Nephron (organoid): ENCODE measurements around the gene EPG5.
A peak's percentile ranks its signal among the peaks of the same experiment; 100 is the strongest.

Experiments
- H3K27ac Mint-ChIP-seq, 3 experiments: 2 replicates each; pipeline ENCODE4 v1.8.0; 2020; ENCODE audit warnings: mixed read lengths in 3 of 3, mild to moderate bottlenecking in 2 of 3, moderate library complexity in 1 of 3
- H3K27me3 Mint-ChIP-seq: 2 replicates; pipeline ENCODE4 v1.8.0; 2021; ENCODE audit warnings: low read depth, mild to moderate bottlenecking, moderate library complexity, mixed read lengths
- H3K36me3 Mint-ChIP-seq: 2 replicates; pipeline ENCODE4 v1.8.0; 2020; ENCODE audit warnings: low read depth, mixed read lengths
- H3K4me1 Mint-ChIP-seq: 2 replicates; pipeline ENCODE4 v1.8.0; 2020; ENCODE audit warnings: mixed read lengths
- H3K4me3 Mint-ChIP-seq, 3 experiments: 2 replicates each; pipeline ENCODE4 v1.8.0; 2020; ENCODE audit warnings: mild to moderate bottlenecking in 3 of 3, mixed read lengths in 3 of 3, moderate library complexity in 2 of 3
- H3K9me3 Mint-ChIP-seq: 2 replicates; pipeline ENCODE4 v1.8.0; 2020; ENCODE audit warnings: mixed read lengths
- CTCF ChIP-seq, 3 experiments: fragments of 200-600 bp; sonication (generic); IDR thresholded peaks; one replicate each; pipeline ENCODE4 v1.5.0; 2021; ENCODE audit warnings: antibody characterized with exemption in 3 of 3; ENCODE audit not compliant: unreplicated experiment in 3 of 3

EPG5 gene

GRCh38 chr18:45926085-45926484, 41.0 kb downstream of the EPG5 start:
- Mint-ChIP-seq H3K27ac (no peak overlapping the region), H3K36me3 (peaks cover 62% of the 10 kb centered on the region), H3K4me1 (no peaks in the 10 kb centered on the region)

GRCh38 chr18:45923138-45923537, 44.0 kb downstream of the EPG5 start:
- Mint-ChIP-seq H3K9me3 (no peaks in the 10 kb centered on the region), H3K27ac (no peak overlapping the region), H3K4me1 (no peaks in the 10 kb centered on the region), H3K27me3 (no peaks in the 10 kb centered on the region), H3K36me3 (peaks cover 63% of the 10 kb centered on the region), H3K4me3 (no peak overlapping the region)
- TF ChIP-seq CTCF (IDR thresholded peaks at IDR 0.05; ENCODE audit: unreplicated experiment in 3 of 3) = no peak

More at GRCh38 chr18:45926085-45926484, 41.0 kb downstream of the EPG5 start:
- TF ChIP-seq CTCF (IDR thresholded peaks at IDR 0.05; ENCODE audit: unreplicated experiment in 3 of 3) = no peak
- Mint-ChIP-seq H3K9me3 (no peaks in the 10 kb centered on the region), H3K27me3 (no peaks in the 10 kb centered on the region), H3K4me3 (no peak overlapping the region)

GRCh38 chr18:45920367-45920766, 46.8 kb downstream of the EPG5 start:
- Mint-ChIP-seq H3K4me1 (no peaks in the 10 kb centered on the region), H3K36me3 (peaks cover 66% of the 10 kb centered on the region), H3K4me3 (no peak overlapping the region), H3K27ac (no peak overlapping the region), H3K27me3 (no peaks in the 10 kb centered on the region), H3K9me3 (no peaks in the 10 kb centered on the region)
- TF ChIP-seq CTCF (IDR thresholded peaks at IDR 0.05; ENCODE audit: unreplicated experiment in 3 of 3) = no peak

- Mint-ChIP-seq H3K4me1 (no peaks in the 10 kb centered on the region), H3K36me3 (peaks cover 67% of the 10 kb centered on the region), H3K27ac (no peak overlapping the region), H3K9me3 (no peaks in the 10 kb centered on the region), H3K4me3 (no peak overlapping the region), H3K27me3 (no peaks in the 10 kb centered on the region)
- no peak for TF ChIP-seq CTCF (IDR thresholded peaks at IDR 0.05; ENCODE audit: unreplicated experiment in 3 of 3)
Observed at GRCh38 chr18:45916302-45916701, 50.8 kb downstream of the EPG5 start.

- no peaks in the 10 kb centered on the region for H3K4me1 Mint-ChIP-seq
- no peaks in the 10 kb centered on the region for H3K27me3 Mint-ChIP-seq
- H3K36me3 Mint-ChIP-seq = peaks cover 68% of the 10 kb centered on the region
- TF ChIP-seq CTCF (IDR thresholded peaks at IDR 0.05; ENCODE audit: unreplicated experiment in 3 of 3) = no peak
- H3K4me3 Mint-ChIP-seq = no peak overlapping the region
- H3K27ac Mint-ChIP-seq = no peak overlapping the region
- H3K9me3 Mint-ChIP-seq = no peaks in the 10 kb centered on the region
Observed at GRCh38 chr18:45913276-45913675, 53.9 kb downstream of the EPG5 start.

GRCh38 chr18:45910405-45911023, 56.6 kb downstream of the EPG5 start:
- H3K4me3 Mint-ChIP-seq = no peak overlapping the region
- H3K36me3 Mint-ChIP-seq = peaks cover 76% of the 10 kb centered on the region
- peak; percentile 60 to 66 (median 65) for TF ChIP-seq CTCF (IDR thresholded peaks at IDR 0.05; ENCODE audit: unreplicated experiment in 3 of 3)
- no peaks in the 10 kb centered on the region for H3K9me3 Mint-ChIP-seq
- no peak overlapping the region for H3K27ac Mint-ChIP-seq
- H3K4me1 Mint-ChIP-seq = no peaks in the 10 kb centered on the region
- no peaks in the 10 kb centered on the region for H3K27me3 Mint-ChIP-seq
